Femur (tissue), 1 donor: Measurements from ENCODE around the gene PET117.
A peak's percentile ranks its signal among the peaks of the same experiment; 100 is the strongest.
"Not testable (repeated sequence)": the region's sequence is repeated elsewhere in the genome, so short reads cannot be mapped to it uniquely, and the experiment has no call there.

ENCODE experiments used
- DNase-seq: peaks from one replicate; pipeline ENCODE4 v3.0.0-alpha.2; 2017

PET117 gene

DNA sequence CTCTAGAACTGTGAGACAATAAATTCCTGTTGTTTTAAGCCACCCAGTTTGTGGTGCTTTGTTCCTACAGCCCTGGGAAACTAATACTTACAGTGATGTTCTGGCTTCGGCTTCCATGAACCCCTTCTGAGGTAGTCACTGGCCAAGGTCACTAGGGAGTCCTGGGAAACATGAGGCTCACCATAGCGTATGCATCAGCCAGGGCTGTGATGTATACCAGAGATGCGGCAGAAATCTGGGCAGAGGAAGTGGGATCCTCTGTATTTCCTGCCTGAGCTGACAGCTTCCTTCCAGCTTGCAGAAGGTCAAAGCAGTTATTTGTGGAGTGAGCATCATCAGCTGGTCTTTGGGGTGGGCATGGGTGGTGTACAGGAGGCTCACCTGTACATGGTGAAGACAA lies 27.9 kb downstream of the PET117 start:
- DNase-seq = no peak

DNA sequence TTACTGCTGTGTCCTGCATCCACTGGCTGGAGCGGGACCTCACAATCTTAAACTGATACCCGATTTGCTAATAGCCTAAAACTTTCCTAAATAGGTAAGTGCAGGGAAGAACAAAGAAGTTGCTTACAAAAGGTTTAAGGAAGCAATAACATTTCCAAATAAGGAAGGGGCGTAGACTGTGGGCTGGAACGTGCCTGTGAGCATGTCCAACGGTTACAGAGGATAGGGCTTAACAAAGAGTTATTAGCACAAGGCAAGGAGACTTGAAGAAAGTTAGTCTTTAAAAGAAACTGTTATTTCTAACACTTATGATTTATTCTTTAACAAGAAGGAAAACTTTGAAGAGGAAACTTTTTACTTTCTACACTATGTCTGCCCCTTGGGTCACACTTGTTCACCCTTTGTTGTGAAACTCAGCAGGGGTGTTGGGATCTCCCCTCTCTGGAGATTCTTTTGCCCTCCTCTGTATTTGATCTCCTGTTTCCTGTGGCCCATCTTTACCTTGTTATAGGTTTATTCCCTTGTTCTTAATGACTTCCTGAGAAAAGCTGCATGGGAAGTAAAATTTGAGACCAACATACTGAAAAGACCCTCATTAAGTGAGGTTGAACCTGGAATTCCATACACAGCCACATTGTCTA lies 28.7 kb downstream of the PET117 start:
- no peak for DNase-seq

DNA sequence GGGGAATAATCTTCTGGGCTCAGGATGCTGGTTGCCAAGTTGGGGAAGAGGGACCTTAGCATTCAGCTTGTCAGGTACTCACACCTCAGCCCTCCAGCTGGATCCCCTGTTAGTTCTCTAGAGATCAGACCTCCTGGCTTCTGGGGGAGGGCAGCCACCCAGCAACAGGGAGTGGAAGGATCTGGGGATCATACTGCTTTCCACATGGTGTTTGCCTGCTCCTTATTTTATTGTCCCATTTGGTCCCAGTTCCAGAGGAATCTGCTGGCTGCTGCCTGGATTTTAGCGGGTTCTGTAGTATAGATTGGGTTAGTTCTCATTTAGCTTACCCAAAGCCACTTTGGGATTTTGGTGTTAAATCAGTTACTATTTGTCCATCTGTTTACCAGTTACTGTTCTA lies 29.3 kb downstream of the PET117 start:
- no peak for DNase-seq

DNA sequence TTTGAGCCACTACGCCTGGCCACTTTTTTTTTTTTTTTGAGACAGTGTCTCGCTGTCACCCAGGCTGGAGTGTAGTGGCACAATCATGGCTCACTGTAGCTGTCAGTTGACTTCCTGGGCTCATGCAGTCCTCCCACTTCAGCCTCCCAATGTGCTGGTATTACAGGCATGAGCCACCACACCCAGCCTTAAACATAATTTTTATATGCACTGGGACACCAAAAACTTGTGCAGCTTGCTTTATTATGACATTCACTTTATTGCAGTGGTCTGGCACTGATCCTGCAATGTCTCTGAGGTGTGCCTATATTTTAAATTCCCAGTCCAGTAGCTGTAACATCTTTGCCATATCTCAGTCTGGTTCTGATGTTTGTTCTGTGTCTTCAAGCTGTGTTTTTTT lies 34.7 kb downstream of the PET117 start:
- no peak for DNase-seq

DNA sequence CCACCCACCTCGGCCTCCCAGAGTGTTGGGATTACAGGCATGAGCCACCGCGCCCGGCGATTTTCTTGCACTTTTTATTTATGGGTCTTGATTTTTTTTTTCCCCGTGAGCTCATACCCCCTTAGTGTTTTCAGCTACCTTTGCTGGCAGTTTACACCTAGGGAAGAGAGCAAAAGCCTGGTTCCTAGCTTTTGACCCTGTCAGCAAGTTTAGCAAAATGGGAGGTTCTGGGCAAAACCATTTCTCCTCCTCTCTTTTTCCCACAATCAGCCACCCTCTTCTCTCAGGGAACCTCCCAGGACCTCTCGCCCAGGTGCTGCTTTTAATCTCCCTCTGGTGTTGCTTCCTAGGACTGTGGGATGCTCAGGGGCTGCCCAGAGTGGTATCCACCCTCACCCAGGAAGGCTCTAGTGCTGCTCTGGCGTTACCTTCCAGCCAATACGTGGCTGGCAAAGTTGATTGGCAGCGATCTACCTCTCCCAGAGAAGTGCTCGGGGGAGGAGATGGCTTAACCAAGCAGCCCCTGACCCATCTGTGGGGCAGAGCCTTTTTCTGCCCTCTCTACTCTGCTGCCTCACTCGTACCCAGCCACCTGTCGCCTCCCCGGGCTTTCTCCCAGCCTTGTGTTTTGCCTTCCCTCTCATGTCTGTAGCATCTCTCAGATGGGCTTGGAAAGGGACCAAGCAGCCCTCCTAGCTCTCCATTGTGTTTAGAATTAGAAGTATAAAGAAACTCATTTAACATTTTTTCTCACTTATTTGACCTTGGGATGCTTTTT lies 37.4 kb downstream of the PET117 start:
- no peak for DNase-seq

DNA sequence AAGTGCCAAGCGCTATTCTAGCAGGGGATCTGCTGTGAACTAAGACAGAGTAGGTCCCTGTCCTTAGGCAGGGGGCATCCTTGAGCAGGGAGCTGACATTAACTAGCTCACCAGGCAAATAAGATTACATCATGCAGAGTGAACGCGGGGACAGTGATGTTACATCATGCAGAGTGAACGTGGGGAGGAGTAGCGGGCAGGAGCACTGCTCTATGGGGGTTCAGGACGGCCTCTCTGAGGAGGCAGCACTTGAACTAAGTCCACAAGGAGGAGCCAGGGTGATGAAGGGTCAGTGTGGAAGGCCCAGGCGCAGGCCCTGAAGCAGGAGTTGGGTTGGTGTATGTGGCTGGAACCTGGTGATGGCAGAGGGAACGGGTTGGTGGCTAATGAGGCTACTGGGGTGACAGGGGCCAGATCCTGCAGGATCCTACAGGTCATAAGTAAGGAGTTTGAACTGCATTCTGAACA lies 38.7 kb downstream of the PET117 start:
- DNase-seq = no peak

DNA sequence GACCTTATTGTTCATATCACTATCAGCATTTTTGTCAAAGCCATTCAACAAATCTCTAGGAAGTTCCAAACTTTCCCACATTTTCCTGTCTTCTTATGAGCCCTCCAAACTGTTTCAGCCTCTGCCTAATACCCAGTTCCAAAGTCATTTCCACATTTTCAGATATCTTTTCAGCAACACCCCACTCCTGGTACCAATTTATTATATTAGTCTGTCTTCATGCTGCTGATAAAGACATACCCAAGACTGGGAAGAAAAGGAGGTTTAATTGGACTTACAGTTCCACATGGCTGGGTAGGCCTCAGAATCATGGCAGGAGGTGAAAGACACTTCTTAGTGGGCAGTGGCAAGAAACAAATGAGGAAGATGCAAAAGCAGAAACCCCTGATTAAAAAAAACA lies 42.7 kb downstream of the PET117 start:
- not testable (repeated sequence) for DNase-seq

DNA sequence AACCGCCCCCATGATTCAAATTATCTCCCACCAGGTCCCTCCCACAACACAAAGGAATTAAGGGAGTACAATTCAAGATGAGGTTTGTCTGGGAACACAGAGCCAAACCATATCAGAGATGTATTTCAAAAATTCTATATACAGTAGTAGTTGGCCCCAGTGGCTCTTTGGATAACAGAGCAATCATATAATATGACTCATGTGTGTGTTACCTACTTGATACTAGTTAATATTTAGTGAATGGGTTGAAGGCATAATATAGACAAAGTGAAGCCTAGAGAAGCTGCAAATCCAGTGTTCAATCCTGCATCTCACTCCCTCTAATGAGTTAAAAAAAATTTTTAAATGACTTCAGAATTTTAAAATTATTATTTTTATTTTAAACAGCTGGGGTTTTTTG lies 43.2 kb downstream of the PET117 start:
- DNase-seq = no peak

DNA sequence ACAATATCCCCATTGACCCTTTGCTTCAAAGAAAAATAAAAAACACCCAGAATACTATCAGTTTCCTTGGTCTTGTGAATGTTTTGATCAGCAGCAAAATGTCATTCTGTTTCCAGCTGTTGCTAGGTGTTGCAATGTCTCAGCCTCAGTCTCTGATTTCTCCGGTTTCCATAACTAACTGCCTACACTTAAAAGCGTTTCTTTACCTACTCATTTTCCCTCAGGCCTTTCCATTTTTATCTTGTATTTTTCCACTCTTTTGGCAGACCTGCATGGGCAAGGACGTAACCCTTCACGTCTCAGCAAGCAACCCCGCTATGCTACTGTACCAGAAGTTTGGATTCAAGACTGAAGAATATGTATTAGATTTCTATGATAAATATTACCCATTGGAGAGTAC lies 49.4 kb downstream of the PET117 start:
- DNase-seq = no peak

DNA sequence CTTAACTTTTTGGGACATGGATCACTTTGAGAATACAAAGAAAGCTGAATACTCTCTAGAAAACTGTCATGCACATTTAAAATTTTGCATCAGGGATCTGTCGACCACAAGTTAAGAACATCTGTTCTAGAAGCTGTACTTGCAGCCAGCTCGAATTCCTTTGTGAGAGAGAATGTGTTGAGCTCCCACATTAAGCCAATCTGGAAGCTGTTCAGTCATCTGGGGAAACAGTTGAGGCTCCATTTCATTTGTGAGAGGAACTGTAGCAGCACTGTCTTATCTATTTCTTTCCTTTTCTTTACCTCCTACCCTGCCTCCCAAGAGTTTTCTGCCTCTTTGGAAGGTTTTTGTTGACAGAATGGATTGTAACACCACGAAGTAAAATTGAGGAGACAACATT lies 50.8 kb downstream of the PET117 start:
- DNase-seq = peak; percentile 24

DNA sequence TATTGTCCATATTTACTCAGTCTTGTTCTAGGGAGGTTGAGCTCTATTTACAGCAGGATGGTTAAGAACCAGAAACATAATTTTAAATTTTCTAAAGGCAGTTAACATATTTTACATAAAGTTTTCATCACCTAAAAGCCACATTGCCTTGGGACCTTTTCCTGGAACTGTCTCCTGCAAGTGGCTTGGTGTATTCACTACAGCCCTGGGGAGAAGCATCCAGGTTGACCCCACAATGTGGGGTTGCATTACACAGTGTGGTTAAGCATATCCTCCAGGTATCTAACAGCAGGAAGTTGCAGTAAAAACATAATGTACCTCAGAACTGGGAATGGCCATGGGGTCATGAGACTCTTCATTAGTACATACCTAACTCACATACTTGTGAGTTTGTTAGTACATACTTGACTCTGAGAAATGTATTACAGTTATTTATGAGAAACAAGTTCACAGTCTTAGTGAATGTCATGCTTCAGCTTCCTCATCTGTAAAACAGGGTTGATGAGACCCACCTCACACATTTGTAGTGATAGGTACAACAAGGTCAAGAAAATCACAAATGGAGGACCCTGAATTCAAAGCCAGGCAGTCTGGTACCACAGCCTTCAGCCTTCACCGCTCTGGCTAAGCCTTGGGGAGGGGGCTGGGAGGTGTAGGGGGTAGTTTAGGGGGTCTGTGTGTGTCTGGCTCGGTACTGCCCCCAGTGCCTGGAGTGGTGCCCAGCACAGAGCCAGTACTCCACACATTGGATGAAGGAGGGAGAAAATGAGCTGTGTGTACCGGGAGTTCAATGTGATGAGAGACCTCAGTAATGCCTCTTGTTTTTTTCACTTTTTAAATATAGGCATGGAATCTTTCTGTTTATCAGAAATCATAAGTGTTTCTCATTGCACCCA lies 52.9 kb downstream of the PET117 start:
- no peak for DNase-seq

DNA sequence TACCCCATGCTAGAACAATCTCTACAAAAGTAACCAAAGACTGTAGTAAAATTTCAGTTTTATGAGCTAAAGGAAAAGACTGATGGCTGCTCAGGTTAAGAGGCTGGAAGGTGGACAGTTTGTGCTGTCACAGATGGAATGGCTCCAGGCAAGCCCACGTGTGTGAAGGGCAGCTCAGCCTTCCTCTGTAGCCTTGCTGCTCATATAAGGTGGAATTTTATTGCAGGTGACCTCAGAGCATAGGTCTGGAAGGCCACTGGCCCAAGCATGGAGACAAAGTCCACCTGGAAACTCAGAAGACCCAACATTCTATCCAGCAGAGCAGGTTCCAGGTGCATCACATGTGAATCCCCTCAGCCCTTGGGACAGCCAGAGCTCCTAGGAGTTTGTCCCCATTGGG lies 53.6 kb downstream of the PET117 start:
- DNase-seq = no peak
